Endothelial cell of umbilical vein (primary cell): Measurements from ENCODE around the gene TMEM208. TPM values are rescaled to one million over a fixed set of nuclear protein-coding genes. Genes with fewer than 3 reads are reported as not detected.

Experiments
- BruUV-seq: library from RNA; stranded (reverse); fragments of 400-500 nt; replicated peaks from 2 replicates; lab custom pipeline; 2021; lab: Mats Ljungman, UMichigan
- CTCF ChIA-PET: fragments of 300-600, 350-600 bp; sonication (Branson Sonifier 250); formaldehyde crosslinking; loops from one replicate; lab custom pipeline; 2021; ENCODE audit warnings: antibody characterized with exemption, inconsistent platforms; lab: Charles Lee
- POLR2A ChIA-PET: fragments of 300-600, 350-600 bp; sonication (Branson Sonifier 250); formaldehyde crosslinking; loops from one replicate; lab custom pipeline; 2021; ENCODE audit warnings: antibody characterized with exemption, inconsistent platforms; lab: Charles Lee
- DNase-seq: peaks from one replicate; pipeline ENCODE4 v3.0.0-alpha.2; 2011; ENCODE audit warnings: low read depth, low spot score
- FAIRE-seq: peaks from 2 replicates; lab custom pipeline; 2011; peaks lifted over from hg19 to GRCh38; lab: Jason Lieb, UNC
- H2AFZ ChIP-seq: 2 replicates; pipeline ENCODE4 v1.6.0; 2012; ENCODE audit warnings: low read depth, low read length, control low read depth, inconsistent platforms
- H3K27ac ChIP-seq: 2 replicates; pipeline ENCODE4 v1.5.1; 2011; ENCODE audit warnings: low read depth, mild to moderate bottlenecking, control low read depth, low read length, moderate library complexity; ENCODE audit not compliant: insufficient read depth
- H3K27me3 ChIP-seq, 2 experiments: 2 replicates each; pipeline versions ENCODE4 v1.6.0 to v1.6.1; 2011; ENCODE audit warnings: low read length in 2 of 2, mixed read lengths in 1 of 2; ENCODE audit not compliant: control insufficient read depth in 2 of 2, insufficient read depth in 2 of 2
- H3K36me3 ChIP-seq, 2 experiments: 2 replicates in 1 of 2; 3 replicates in 1 of 2; pipeline ENCODE4 v1.5.1; 2011; ENCODE audit warnings: low read length in 2 of 2, mild to moderate bottlenecking in 1 of 2, moderate library complexity in 1 of 2; ENCODE audit not compliant: control insufficient read depth in 2 of 2, insufficient read depth in 2 of 2; ENCODE audit errors: extremely low read depth in 1 of 2
- H3K4me1 ChIP-seq: 3 replicates; pipeline ENCODE4 v1.5.1; 2011; ENCODE audit warnings: mild to moderate bottlenecking, low read length; ENCODE audit not compliant: control insufficient read depth, insufficient read depth; ENCODE audit errors: extremely low read depth
- H3K4me2 ChIP-seq: 2 replicates; pipeline ENCODE4 v1.6.1; 2011; ENCODE audit warnings: low read length, control low read depth, mixed read lengths; ENCODE audit not compliant: insufficient read depth
- H3K4me3 ChIP-seq, 3 experiments: fragments of 200-600 bp in 1 of 3; sonication (generic), shearing (Covaris generic) in 1 of 3; replicated peaks in 1 of 3; 2 replicates each; pipeline ENCODE4 v1.5.1; 2011 to 2016; ENCODE audit warnings: control low read depth in 3 of 3, low read length in 3 of 3, mild to moderate bottlenecking in 2 of 3, inconsistent platforms in 1 of 3, low read depth in 1 of 3, moderate library complexity in 1 of 3; ENCODE audit not compliant: insufficient read depth in 1 of 3
- H3K79me2 ChIP-seq: 2 replicates; pipeline ENCODE4 v1.6.0; 2012; ENCODE audit warnings: low read length, inconsistent platforms; ENCODE audit not compliant: control insufficient read depth, insufficient read depth
- H3K9ac ChIP-seq: replicated peaks from 2 replicates; pipeline ENCODE3; 2011; ENCODE audit warnings: low read length, control low read depth; ENCODE audit not compliant: insufficient read depth; ENCODE audit errors: extremely low read depth
- H3K9me1 ChIP-seq: replicated peaks from 3 replicates; pipeline ENCODE4 v1.6.0; 2011; ENCODE audit warnings: mild to moderate bottlenecking, low read length; ENCODE audit not compliant: control insufficient read depth, insufficient read depth; ENCODE audit errors: extremely low read depth
- H3K9me3 ChIP-seq: replicated peaks from 2 replicates; pipeline ENCODE4 v1.5.1; 2012; ENCODE audit warnings: low read length, inconsistent platforms; ENCODE audit not compliant: control insufficient read depth, insufficient read depth
- H4K20me1 ChIP-seq: replicated peaks from 2 replicates; pipeline ENCODE3; 2011; ENCODE audit warnings: mild to moderate bottlenecking, low read length; ENCODE audit not compliant: control insufficient read depth, insufficient read depth; ENCODE audit errors: extremely low read depth
- EZH2 ChIP-seq: IDR thresholded peaks from 2 replicates; pipeline ENCODE4 v1.6.1; 2012; ENCODE audit warnings: borderline replicate concordance, low read depth, mild to moderate bottlenecking, moderate library complexity, low read length, inconsistent platforms; ENCODE audit not compliant: severe bottlenecking
- FOS ChIP-seq: IDR thresholded peaks from 2 replicates; pipeline ENCODE4 v1.6.1; 2011; ENCODE audit warnings: mild to moderate bottlenecking, low read length, moderate library complexity, borderline replicate concordance; ENCODE audit not compliant: insufficient read depth
- GATA2 ChIP-seq: IDR thresholded peaks from 2 replicates; pipeline ENCODE4 v1.7.0; 2011; ENCODE audit warnings: low read depth, mild to moderate bottlenecking, moderate library complexity, mixed read lengths, low read length; ENCODE audit not compliant: insufficient read length, insufficient read depth
- JUN ChIP-seq: IDR thresholded peaks from 2 replicates; pipeline ENCODE4 v1.6.1; 2011; ENCODE audit warnings: borderline replicate concordance, low read depth; ENCODE audit not compliant: insufficient read length, insufficient read depth
- MYC ChIP-seq: IDR thresholded peaks from one replicate; pipeline ENCODE4 v1.6.1; 2011; ENCODE audit warnings: mild to moderate bottlenecking, low read depth, low read length
- POLR2A ChIP-seq: IDR thresholded peaks from 2 replicates; pipeline ENCODE4 v1.6.1; 2012; ENCODE audit warnings: low read depth, mild to moderate bottlenecking, control low read depth, low read length
- POLR2AphosphoS5 ChIP-seq: IDR thresholded peaks from 2 replicates; pipeline ENCODE4 v1.6.1; 2012; ENCODE audit warnings: low read depth, mild to moderate bottlenecking, control low read depth, low read length, moderate library complexity; ENCODE audit not compliant: insufficient read depth
- dilution Hi-C: fragments of 300-500 bp; cut with MboI; formaldehyde crosslinking; loops from one replicate; pipeline ENCODE4 v1.15.0; 2019; ENCODE audit warnings: low sequenced_read_pairs; ENCODE audit not compliant: extremely low pct_ligation_motif_present
- intact Hi-C: fragments of 100-400 bp; cut with micrococcal nuclease; formaldehyde crosslinking; loops from one replicate; pipeline ENCODE4 v1.10.0; 2022
- polyA plus RNA-seq, 4 experiments: library from polyadenylated mRNA; depleted of rRNA in 3 of 4; stranded (reverse) in 3 of 4; unstranded in 1 of 4; fragments of >200 nt; gene quantifications; 2 replicates each; pipeline versions ENCODE4 v1.2.1 to v1.2.3, GENCODE V29; 2011 to 2012; ENCODE audit warnings: missing spikeins in 1 of 4
- total RNA-seq: library from RNA; stranded (reverse); gene quantifications from 2 replicates; pipeline ENCODE4 v1.2.3, GENCODE V29; 2021
- TF ChIP-seq, protein P1 (sequence below): IDR thresholded peaks from 2 replicates; pipeline ENCODE4 v1.6.1; 2011; ENCODE audit not compliant: insufficient read depth, insufficient read length
- TF ChIP-seq, protein P2 (sequence below), 2 donors: IDR thresholded peaks; 1 replicate in 1 of 2; 2 replicates in 1 of 2; pipeline ENCODE4 v1.5.1; 2011; ENCODE audit warnings: low read length in 2 of 2, mild to moderate bottlenecking in 2 of 2, moderate library complexity in 2 of 2, control low read depth in 1 of 2, inconsistent platforms in 1 of 2, low read depth in 1 of 2; ENCODE audit not compliant: insufficient read depth in 1 of 2; ENCODE audit errors: extremely low read depth in 1 of 2

Gene TMEM208
- total and polyA plus RNA-seq, 2 donors (not counting 3 experiments of a cell fraction or from before 2014, with no cell fraction given), result 35.3 to 94.0 TPM

DNA sequence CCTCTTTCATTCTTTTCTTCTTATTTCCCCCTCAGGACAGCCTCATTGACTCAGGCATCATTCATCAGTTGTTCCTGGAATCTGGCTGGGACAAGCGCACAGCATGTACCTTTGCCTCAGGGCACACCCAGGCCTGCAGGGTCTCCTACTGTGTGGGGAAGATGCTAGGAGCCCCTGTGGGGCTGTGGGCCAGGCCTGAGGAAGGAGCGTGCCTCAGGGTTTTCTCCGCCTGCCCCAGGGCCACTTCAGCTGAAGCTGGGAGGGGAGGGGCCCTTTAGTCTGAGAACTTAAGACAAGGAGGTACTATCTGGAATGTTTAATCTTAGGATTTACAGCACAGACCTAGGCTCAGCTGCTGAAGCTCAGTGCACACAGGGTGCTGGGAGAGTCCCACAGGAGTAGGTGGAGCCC, 20.1 kb upstream of the TMEM208 start:
- H3K4me1 ChIP-seq, result no peaks in the 10 kb centered on the region
- no peaks in the 10 kb centered on the region for H3K9me3 ChIP-seq
- intact Hi-C loops, result no loop called here
- DNase-seq, result no peak
- H3K4me2 ChIP-seq, result no peak overlapping the region
- H3K79me2 ChIP-seq, result no peaks in the 10 kb centered on the region
- FAIRE-seq, result no peak
- no peaks in the 10 kb centered on the region for H3K9me1 ChIP-seq
- H3K27ac ChIP-seq, result no peak overlapping the region
- H4K20me1 ChIP-seq, result no peaks in the 10 kb centered on the region
- ChIA-PET CTCF (interaction anchor here (0.9 kb wide), 1 partner anchor 9 kb away, joined by 3 read pairs; no protein-coding TSS in a partner anchor), POLR2A (no interaction called here)
- H3K4me3 ChIP-seq, result no peak overlapping the region
- peaks cover 0 to 21% of the 10 kb centered on the region in 2 experiments for H3K36me3 ChIP-seq
- TF ChIP-seq, protein P1, sequence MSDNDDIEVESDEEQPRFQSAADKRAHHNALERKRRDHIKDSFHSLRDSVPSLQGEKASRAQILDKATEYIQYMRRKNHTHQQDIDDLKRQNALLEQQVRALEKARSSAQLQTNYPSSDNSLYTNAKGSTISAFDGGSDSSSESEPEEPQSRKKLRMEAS, result no peak
- TF ChIP-seq POLR2A, result no peak
- TF ChIP-seq MYC, result no peak
- TF ChIP-seq GATA2, result no peak
- TF ChIP-seq, protein P2, sequence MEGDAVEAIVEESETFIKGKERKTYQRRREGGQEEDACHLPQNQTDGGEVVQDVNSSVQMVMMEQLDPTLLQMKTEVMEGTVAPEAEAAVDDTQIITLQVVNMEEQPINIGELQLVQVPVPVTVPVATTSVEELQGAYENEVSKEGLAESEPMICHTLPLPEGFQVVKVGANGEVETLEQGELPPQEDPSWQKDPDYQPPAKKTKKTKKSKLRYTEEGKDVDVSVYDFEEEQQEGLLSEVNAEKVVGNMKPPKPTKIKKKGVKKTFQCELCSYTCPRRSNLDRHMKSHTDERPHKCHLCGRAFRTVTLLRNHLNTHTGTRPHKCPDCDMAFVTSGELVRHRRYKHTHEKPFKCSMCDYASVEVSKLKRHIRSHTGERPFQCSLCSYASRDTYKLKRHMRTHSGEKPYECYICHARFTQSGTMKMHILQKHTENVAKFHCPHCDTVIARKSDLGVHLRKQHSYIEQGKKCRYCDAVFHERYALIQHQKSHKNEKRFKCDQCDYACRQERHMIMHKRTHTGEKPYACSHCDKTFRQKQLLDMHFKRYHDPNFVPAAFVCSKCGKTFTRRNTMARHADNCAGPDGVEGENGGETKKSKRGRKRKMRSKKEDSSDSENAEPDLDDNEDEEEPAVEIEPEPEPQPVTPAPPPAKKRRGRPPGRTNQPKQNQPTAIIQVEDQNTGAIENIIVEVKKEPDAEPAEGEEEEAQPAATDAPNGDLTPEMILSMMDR (IDR thresholded peaks at IDR 0.05; ENCODE audit: extremely low read depth in 1 of 2, insufficient read depth in 1 of 2, low read depth in 1 of 2, low read length in 2 of 2), result no peak
- TF ChIP-seq JUN, result no peak
- no peak for TF ChIP-seq EZH2
- TF ChIP-seq FOS, result no peak
- TF ChIP-seq POLR2AphosphoS5, result no peak
- dilution Hi-C loops, result no loop called here
- no peak overlapping the region for H3K9ac ChIP-seq
- no peak overlapping the region for H2AFZ ChIP-seq
- H3K27me3 ChIP-seq, result no peaks in the 10 kb centered on the region
- no TSS peak for BruUV-seq
